ENCODE data around the gene NAGLU.

GRCh38 chr17:42513686-42514085, 22.4 kb upstream of the NAGLU start:
- TF ChIP-seq NR2F1 (conservative IDR thresholded peaks at IDR 0.05) (no peak), CREB1 (IDR thresholded peaks at IDR 0.05; ENCODE audit: low read depth) (no peak), REST (IDR thresholded peaks at IDR 0.05; ENCODE audit: low read depth, low read length) (no peak), TCF3 (IDR thresholded peaks at IDR 0.05; ENCODE audit: borderline replicate concordance, insufficient read depth, low read depth, low read length) (no peak), MAX (IDR thresholded peaks at IDR 0.05; ENCODE audit: low read depth, low read length) (no peak), KLF5 (IDR thresholded peaks at IDR 0.05; ENCODE audit: partially characterized antibody) (no peak), NRF1 (conservative IDR thresholded peaks at IDR 0.05; ENCODE audit: low read depth, low read length) (no peak), CTCF (IDR thresholded peaks at IDR 0.05 in 2 of 3, conservative IDR thresholded peaks at IDR 0.05 in 1 of 3; ENCODE audit: control insufficient read depth in 2 of 3, extremely low read depth in 1 of 3, insufficient read depth in 1 of 3, low read depth in 3 of 3, low read length in 3 of 3) (no peak), RAD21 (IDR thresholded peaks at IDR 0.05; ENCODE audit: insufficient read depth, low read depth, low read length) (no peak), EZH2 (IDR thresholded peaks at IDR 0.05; ENCODE audit: borderline replicate concordance, control insufficient read depth, low read depth, low read length) (no peak)

All from GM12878 (cell line).